Measurements from ENCODE around the gene PHETA1. TPM values are rescaled to one million over a fixed set of nuclear protein-coding genes. Genes with fewer than 3 reads are reported as not detected.

The PHETA1 gene, protein sequence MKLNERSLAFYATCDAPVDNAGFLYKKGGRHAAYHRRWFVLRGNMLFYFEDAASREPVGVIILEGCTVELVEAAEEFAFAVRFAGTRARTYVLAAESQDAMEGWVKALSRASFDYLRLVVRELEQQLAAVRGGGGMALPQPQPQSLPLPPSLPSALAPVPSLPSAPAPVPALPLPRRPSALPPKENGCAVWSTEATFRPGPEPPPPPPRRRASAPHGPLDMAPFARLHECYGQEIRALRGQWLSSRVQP
- 4.0 and 4.2 TPM in 2 replicates for total RNA-seq (2014; rRNA removed; shearing (Covaris generic))

DNA sequence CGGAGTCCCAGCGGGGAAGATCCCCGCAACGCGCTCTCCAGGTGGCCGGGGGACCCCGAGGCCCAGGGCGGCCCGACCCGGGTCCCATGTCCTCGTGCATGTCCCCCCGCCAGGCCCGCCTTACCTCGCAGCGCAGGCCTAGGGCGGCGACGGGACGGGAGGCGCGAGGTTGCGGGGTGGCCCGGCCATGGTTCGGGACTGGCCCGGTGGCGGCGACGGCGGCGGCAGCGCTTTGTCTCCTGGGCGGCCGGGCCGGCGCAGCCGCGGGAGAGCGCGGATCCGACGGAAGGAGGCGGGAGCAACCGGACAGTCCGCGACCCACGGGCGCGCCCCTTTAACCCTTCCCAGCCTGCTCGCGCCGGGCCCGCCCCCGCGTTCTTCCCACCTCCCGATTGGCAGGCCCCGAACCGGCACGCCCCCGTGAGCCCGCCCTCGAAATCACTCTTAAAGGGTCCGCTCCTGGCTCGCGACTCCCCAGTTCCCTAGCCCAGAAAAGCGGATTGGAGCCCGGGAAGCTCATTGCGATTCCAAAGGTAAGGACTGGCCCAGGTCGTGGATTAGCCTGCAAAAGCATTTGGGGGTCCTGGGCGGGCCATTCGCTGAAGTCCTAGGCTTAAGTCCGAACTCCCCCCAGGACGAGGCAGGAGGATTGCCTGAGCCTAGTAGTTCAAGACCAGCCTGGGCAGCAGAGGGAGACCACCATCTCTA, at the start of gene PHETA1:
PHETA1 (minus strand) TSS at position 308 of the 708 bp plus-strand sequence. CDS start 5,668 bp downstream, outside the sequence.
- no peaks in the 10 kb centered on the region for H3K9me3 ChIP-seq (replicated peaks)
- no peaks in the 10 kb centered on the region for H3K27me3 ChIP-seq
- H3K36me3 ChIP-seq, result no peaks in the 10 kb centered on the region
- H3K4me3 ChIP-seq, result peak within 1 kb of the TSS; percentile 86
- peaks cover 6% of the 10 kb centered on the region; the same call in 1 of the 2 replicates for H3K4me1 ChIP-seq
- H3K27ac ChIP-seq, result no peak within 1 kb of the TSS
- peak; percentile 88 to 90 for DNase-seq

DNA sequence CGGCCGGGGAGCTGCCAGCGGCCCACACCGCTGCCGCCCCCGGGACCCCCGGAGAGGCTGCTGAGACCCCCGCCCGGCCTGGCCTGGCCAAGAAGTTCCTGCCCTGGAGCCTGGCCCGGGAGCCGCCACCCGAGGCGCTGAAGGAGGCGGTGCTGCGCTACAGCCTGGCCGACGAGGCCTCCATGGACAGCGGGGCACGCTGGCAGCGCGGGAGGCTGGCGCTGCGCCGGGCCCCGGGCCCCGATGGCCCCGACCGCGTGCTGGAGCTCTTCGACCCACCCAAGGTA, 49.6 kb upstream of the PHETA1 start:
- Histone ChIP-seq H3K4me3 (no peak overlapping the region), H3K27ac (no peak overlapping the region), H3K9me3 (replicated peaks) (no peaks in the 10 kb centered on the region), H3K36me3 (peaks cover 7% of the 10 kb centered on the region; the same call in 1 of the 2 replicates), H3K27me3 (no peaks in the 10 kb centered on the region), H3K4me1 (no peaks in the 10 kb centered on the region)
- DNase-seq, result no peak

DNA sequence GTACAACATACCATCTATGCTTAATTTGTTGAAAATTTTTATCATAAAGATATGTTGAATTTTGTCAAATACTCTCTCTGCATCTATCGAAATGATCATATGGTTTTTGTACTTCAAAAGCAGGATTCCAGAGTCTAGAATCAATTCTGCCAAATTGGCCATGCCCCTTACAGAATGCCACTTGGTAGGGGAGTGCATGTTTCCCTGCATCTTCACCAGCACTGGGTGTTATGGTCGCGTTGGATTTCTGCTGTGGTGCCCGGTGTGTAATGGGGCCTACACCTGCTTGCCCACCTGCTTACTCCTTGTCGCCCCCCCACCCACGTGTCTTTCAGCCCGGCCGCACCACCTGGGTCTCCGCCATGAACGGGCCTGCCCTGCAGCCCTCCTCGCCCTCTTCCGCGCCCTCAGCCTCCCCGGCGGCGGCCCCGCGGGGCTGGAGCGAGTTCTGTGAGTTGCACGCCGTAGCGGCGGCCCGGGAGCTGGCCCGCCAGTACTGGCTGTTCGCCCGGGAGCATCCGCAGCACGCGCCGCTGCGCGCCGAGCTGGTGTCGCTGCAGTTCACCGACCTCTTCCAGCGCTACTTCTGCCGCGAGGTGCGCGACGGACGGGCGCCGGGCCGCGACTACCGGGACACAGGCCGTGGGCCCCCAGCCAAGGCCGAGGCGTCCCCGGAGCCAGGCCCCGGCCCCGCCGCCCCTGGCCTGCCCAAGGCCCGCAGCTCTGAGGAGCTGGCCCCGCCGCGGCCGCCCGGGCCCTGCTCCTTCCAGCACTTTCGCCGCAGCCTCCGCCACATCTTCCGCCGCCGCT, 49.1 kb upstream of the PHETA1 start:
- H3K4me3 ChIP-seq, result no peak overlapping the region
- H3K27me3 ChIP-seq, result no peaks in the 10 kb centered on the region
- DNase-seq, result no peak
- no peak overlapping the region for H3K27ac ChIP-seq
- H3K4me1 ChIP-seq, result peaks cover 1% of the 10 kb centered on the region; the same call in 1 of the 2 replicates
- H3K36me3 ChIP-seq, result peaks cover 7% of the 10 kb centered on the region; the same call in 1 of the 2 replicates
- H3K9me3 ChIP-seq (replicated peaks), result no peaks in the 10 kb centered on the region

DNA sequence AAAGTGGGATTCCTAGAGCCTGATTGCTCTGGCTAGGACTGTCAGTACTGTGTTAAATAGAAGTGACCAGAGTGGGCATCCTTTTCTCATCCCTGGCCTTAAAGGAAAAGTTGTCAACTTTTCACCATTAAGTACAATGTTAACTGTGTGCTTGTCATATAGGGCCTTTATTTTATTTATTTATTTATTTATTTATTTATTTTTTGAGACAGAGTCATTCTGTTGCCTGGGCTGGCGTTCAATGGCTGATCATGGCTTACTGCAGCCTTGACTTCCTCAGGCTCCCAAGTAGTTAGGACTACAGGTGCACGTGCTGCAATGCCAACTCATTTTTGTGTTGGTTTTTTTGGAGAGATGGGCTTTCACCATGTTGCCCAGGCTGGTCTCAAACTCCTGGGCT, 48.4 kb upstream of the PHETA1 start:
- Histone ChIP-seq H3K36me3 (peaks cover 7% of the 10 kb centered on the region; the same call in 1 of the 2 replicates), H3K4me1 (peaks cover 8% of the 10 kb centered on the region), H3K27me3 (no peaks in the 10 kb centered on the region), H3K27ac (no peak overlapping the region), H3K9me3 (replicated peaks) (no peaks in the 10 kb centered on the region), H3K4me3 (no peak overlapping the region)
- DNase-seq, result no peak

DNA sequence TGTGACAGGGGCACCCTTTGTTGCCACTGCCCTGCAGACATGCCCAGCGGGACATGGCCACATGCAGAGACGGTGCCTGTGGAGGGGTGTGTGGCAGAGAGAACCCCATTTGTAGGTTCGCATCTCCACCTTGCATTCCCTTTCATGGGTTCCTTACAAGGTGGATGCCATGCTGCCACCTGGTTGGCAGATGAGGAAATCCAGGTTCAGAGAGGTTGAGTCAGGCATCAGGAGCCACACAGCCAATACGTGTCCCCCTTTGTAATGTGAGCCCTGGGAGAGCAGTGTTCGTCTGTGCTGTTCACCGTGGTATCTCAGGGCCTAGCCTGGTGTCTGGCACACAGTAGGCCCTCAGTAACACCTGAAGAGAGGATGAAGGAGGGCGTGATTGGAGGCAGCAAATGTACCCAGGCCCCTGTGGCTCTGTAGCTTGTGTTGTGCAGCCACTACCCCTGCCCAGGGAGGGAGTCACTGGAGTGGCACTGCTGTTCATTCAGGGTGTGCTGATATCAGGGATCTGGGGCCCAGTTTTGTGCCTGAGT, 45.9 kb upstream of the PHETA1 start:
- DNase-seq, result no peak
- Histone ChIP-seq H3K27ac (no peak overlapping the region), H3K4me1 (peaks cover 28% of the 10 kb centered on the region), H3K27me3 (no peaks in the 10 kb centered on the region), H3K4me3 (no peak overlapping the region), H3K9me3 (replicated peaks) (no peaks in the 10 kb centered on the region), H3K36me3 (peaks cover 3% of the 10 kb centered on the region; the same call in 1 of the 2 replicates)

DNA sequence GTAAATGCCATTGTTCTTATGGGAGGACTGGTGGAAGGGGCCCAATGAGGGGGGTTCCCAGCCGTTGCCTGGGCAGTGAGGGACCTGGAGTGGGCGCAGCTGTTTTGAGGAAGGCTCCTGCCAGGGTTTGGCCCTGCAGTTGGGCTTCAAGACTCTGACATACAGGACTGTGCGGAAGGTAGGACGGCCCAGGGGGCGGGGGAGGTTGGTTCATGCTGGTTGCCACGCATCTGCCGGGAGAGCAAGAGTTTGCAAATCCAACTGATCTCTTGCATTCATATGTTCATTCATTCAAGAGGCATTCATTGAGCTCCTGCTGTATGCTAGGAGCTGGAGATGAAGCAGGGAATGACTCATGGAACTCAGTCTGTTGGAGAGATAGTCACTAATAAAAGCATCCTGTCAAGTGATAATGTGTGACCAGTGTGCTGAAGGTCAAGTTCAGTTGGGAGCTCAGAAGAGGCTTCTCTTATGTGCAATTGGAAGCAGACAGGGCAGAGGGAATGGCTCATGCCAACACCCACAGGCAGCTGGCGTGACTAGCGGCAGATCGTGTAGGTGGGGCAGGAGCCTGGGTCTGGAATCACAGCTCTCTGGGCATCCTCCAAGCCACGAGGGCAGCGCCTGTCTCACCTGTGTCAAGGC, 44.7 kb upstream of the PHETA1 start:
- DNase-seq, result no peak
- no peak overlapping the region for H3K27ac ChIP-seq
- peaks cover 40% of the 10 kb centered on the region for H3K4me1 ChIP-seq

DNA sequence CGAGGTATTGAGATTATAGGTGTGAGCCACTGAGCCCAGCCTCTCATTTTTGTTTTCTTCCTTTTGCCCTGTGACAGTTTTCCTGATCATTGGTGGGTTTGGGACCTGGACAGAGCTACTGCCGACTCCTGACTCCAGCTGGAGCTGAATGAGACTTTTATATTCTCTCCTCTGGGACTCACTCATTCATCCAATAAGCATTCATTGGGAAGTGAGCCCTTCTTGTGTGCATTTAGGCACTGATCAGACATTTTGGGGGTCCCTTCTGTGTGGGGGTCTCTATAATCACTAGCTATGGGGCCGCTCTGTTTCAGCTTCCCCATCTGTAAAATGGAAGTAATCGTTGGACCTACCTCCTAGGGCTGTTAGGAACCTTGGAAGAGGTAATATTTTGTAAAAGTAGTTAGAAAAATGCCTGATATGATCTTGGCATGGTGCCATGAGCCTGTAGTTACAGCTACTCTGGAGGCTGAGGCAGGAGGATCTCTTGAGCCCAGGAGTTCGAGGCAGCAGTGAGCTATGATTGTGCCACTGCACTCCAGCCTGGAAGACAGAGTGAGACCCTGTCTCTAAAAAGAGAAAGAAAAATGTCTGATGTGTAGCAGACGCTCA, 44.0 kb upstream of the PHETA1 start:
- Histone ChIP-seq H3K9me3 (replicated peaks) (no peaks in the 10 kb centered on the region), H3K36me3 (no peaks in the 10 kb centered on the region), H3K27me3 (no peaks in the 10 kb centered on the region), H3K27ac (peak overlapping the region; percentile 77), H3K4me3 (no peak overlapping the region), H3K4me1 (peaks cover 42% of the 10 kb centered on the region)
- DNase-seq, result no peak

More for the DNA sequence above, 44.7 kb upstream of the PHETA1 start:
- Histone ChIP-seq H3K36me3 (no peaks in the 10 kb centered on the region), H3K4me3 (no peak overlapping the region), H3K9me3 (replicated peaks) (no peaks in the 10 kb centered on the region), H3K27me3 (no peaks in the 10 kb centered on the region)

DNA sequence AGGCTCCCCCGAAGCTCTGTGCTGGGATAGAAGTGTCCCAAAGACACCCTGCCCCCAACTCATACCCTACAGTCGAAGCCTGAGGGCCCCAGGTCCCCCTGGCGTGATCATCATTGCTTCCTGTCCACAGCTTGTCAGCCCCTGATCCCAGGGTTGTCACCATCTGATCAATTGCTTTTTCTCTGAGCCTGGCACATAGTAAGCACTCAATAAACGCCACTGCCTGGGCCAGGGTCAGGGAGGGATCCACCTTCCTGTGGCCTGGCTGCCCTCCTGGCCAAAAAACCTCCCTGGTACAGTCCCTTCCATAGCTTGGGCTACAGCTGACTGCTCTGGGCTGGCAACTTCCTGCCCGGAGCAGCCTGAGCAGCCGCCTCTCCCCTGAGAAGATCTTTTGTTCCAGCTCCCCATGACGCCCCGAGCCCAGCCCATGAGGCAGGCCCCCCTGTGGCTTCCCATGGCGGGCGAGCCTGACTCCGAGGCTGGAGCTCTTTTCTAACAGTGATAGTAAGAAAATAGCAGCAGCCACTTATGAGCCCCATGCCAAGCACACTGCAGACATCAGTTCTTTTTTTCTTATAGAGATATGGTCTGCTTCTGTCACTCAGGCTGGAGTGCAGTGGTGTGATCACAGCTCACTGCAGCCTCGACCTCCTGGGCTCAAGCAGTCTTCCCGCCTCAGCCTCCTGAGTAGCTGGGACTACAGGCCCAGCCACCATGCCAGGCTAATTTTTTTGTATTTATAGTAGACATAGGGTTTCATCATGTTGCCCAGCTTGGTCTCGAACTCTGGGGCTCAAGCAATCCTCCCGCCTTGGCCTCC, 43.3 kb upstream of the PHETA1 start:
- H3K36me3 ChIP-seq, result no peaks in the 10 kb centered on the region
- peak overlapping the region; percentile 77 for H3K27ac ChIP-seq
- no peaks in the 10 kb centered on the region for H3K27me3 ChIP-seq
- H3K4me3 ChIP-seq, result no peak overlapping the region
- peaks cover 45% of the 10 kb centered on the region for H3K4me1 ChIP-seq
- peak; percentile 75 to 78 for DNase-seq
- no peaks in the 10 kb centered on the region for H3K9me3 ChIP-seq (replicated peaks)

DNA sequence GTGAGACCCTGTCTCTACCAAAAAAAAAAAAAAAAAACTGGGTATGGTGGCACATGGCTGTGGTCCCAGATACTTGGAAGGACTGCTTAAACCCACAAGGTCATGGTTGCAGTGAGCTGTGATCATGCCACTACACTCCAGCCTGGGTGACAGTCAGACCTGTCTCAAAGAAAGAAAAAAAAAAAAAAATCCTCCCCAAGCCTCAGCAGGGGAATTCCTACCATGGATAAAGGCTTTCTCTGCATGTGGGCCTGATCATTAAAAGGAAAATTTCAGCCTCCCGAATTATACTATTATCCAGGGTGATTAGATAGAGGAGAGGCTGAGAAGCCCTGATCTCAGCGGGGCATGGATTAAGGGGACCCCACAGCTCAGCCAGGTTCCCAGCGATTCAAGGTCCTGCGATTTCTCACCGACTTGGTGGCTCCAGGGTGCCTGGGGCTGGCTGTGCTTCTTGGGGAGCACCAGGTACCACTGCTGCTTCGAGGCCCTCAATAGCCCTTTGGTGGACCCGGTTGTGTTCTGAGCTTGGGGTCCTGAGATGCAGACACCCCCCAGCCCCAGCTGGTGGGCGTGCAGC, 42.4 kb upstream of the PHETA1 start:
- H3K27ac ChIP-seq, result peak overlapping the region; percentile 77
- H3K27me3 ChIP-seq, result no peaks in the 10 kb centered on the region
- no peak for DNase-seq
- H3K9me3 ChIP-seq (replicated peaks), result no peaks in the 10 kb centered on the region
- H3K4me3 ChIP-seq, result no peak overlapping the region
- no peaks in the 10 kb centered on the region for H3K36me3 ChIP-seq
- peaks cover 46% of the 10 kb centered on the region for H3K4me1 ChIP-seq

DNA sequence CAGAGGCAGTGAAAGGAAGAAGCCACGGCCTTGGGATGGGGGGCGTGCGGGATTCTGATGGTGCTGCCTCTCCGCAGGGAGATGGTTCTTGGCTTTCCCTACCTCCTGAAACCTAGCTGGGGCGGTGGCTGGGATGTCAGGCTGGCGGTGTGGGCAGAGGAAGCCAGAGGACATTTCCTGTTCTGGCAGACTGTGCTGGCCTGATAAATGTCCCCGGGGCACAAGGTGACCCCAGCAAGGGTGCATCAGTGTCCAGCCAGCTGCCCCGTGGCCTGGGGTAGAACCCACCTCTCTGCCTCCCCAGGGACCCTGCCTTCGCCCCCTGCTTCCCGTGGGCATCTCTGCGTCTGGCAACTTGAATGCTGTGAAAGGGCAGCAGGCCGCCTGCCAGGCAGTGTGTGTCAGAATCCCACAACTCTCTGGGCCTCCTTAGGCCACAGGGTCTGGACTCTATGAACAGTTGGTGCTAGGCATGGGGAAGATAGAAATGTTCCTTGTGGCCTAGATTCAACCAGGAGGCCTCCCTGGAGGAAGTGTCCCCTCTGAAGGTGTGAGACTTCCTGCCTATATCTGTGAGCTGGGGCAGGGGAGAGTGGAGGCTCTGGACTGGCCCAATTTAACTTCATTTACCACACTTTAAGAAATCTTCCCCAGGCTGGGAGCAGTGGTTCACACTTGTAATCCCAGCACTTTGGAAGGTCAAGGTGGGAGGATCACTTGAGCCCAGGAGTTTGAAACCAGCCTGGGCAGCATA, 41.7 kb upstream of the PHETA1 start:
- Histone ChIP-seq H3K9me3 (replicated peaks) (no peaks in the 10 kb centered on the region), H3K27ac (peak overlapping the region; percentile 77), H3K4me1 (peaks cover 46% of the 10 kb centered on the region), H3K27me3 (no peaks in the 10 kb centered on the region), H3K36me3 (no peaks in the 10 kb centered on the region), H3K4me3 (no peak overlapping the region)
- DNase-seq, result no peak

DNA sequence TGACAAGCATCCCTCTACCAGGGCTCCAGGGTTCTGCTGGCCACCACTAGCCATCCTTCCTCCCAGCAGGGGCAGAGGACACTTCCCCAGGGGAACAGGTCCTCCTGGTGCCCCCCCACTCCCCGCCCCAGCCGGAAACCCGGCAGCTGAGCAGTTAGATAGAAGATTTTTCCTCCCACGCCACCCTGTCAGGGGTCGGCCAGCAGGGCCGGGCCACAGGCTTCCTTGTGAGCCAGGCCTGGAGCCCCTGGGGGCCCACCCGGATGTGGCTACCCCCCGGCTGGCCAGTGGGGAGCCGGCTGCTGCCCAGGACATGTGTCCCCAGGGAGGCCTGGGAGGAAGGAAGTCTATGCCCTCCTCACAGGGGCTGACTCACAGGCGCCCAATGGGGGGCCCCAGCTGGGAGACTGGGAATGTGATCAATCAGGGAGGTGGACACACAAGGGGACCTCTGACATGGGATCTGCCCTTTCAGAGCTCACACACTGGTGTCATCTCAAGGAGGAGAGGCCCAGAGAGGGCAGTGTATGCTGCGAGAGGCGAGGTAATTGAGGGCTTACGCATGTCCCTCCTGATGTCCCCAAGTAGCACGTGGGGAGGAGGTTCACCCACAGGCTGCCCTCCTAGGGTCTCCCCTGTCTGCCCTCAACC, 41.0 kb upstream of the PHETA1 start:
- H3K4me3 ChIP-seq, result peak overlapping the region; percentile 5; the same call in 1 of the 2 replicates
- H3K27me3 ChIP-seq, result no peaks in the 10 kb centered on the region
- H3K36me3 ChIP-seq, result no peaks in the 10 kb centered on the region
- DNase-seq, result peak; percentile 86 to 90
- H3K9me3 ChIP-seq (replicated peaks), result no peaks in the 10 kb centered on the region
- H3K4me1 ChIP-seq, result peaks cover 46% of the 10 kb centered on the region
- peak overlapping the region; percentile 77 for H3K27ac ChIP-seq

DNA sequence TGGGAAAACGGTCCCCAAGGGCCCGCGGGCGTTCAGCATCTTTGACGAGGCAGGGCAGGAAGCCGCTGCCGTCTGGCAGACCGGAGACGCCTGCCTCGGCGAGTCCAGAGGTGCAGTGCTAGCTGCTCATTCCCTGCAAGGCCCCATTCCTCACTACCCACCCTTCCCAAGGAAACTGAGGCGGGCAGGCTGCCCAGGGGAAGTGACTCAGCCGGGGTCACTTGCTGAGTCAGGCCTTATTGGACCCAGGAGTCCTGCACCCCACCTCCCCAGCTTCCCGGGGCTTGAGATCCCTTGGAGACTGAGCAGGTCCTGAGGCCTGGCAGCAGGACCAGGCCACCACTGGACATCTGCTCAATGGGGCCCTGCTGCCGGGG, 40.5 kb upstream of the PHETA1 start:
- Histone ChIP-seq H3K36me3 (no peaks in the 10 kb centered on the region), H3K9me3 (replicated peaks) (no peaks in the 10 kb centered on the region), H3K4me3 (peak overlapping the region; percentile 5; the same call in 1 of the 2 replicates), H3K27me3 (no peaks in the 10 kb centered on the region), H3K27ac (peak overlapping the region; percentile 77), H3K4me1 (peaks cover 50% of the 10 kb centered on the region)
- no peak for DNase-seq
